Testis (tissue), 5 donors: ENCODE results near the gene INSM2. TPM values are rescaled to one million over a fixed set of nuclear protein-coding genes. Genes with fewer than 3 reads are reported as not detected.

Experiments
- DNase-seq: peaks from one replicate; pipeline ENCODE4 v3.0.0-alpha.2; 2019
- H3K27ac ChIP-seq, 2 donors: fragments of 200-600 bp; sonication (generic); one replicate each; pipeline ENCODE4 v1.5.1; 2019
- H3K27me3 ChIP-seq: fragments of 200-600 bp; sonication (generic); one replicate; pipeline ENCODE4 v1.5.1; 2019
- H3K36me3 ChIP-seq: fragments of 200-600 bp; sonication (generic); one replicate; pipeline ENCODE4 v1.5.1; 2017; ENCODE audit warnings: low read depth; ENCODE audit errors: missing control alignments
- H3K4me1 ChIP-seq: fragments of 200-600 bp; sonication (generic); one replicate; pipeline ENCODE4 v1.5.1; 2019
- H3K4me3 ChIP-seq, 2 donors: fragments of 200-600 bp; sonication (generic); one replicate each; pipeline ENCODE4 v1.5.1; 2017 to 2019
- H3K9me3 ChIP-seq: fragments of 200-600 bp; sonication (generic); one replicate; pipeline ENCODE4 v1.5.1; 2017
- POLR2A ChIP-seq: fragments of 450-650 bp; IDR thresholded peaks from one replicate; pipeline ENCODE4 v1.6.1; 2017; ENCODE audit warnings: antibody characterized with exemption, mild to moderate bottlenecking, moderate library complexity
- WGBS, 2 donors: methylation state at CpG; one replicate each; pipeline ENCODE4 v1.1.5; 2018; 5-methylcytosine and 5-hydroxymethylcytosine counted together
- intact Hi-C: fragments of 100-400 bp; cut with DNase I; formaldehyde crosslinking; loops from one replicate; pipeline ENCODE4 v1.15.1; 2023; ENCODE audit warnings: low total_unique reads
- long read RNA-seq, 2 donors: transcript quantifications; one replicate each; lab custom pipeline, GENCODE V29; 2026
- polyA plus RNA-seq: library from polyadenylated mRNA; stranded (reverse); fragments of 350-450 nt; fragmentation: Illumina TruSeq; extraction: RNeasy Lipid Tissue Mini Kit (QIAGEN cat#74804); gene quantifications from one replicate; pipeline ENCODE4 v1.2.3, GENCODE V29; 2014; ENCODE audit warnings: low read depth, low replicate concordance; ENCODE audit not compliant: insufficient read depth
- total RNA-seq, 2 donors: library from RNA; depleted of rRNA; stranded (reverse); fragments of >200 nt; gene quantifications; one replicate each; pipeline ENCODE4 v1.2.3, GENCODE V29; 2016
- TF ChIP-seq, protein P1 (sequence below), 3 experiments: fragments of 450-650 bp in 2 of 3; fragments of 200-600 bp in 1 of 3; sonication (generic) in 1 of 3; IDR thresholded peaks; one replicate each; pipeline ENCODE4 v1.5.1; 2016 to 2019; ENCODE audit warnings: antibody characterized with exemption in 3 of 3, mild to moderate bottlenecking in 2 of 3, moderate library complexity in 1 of 3

INSM2 gene, protein sequence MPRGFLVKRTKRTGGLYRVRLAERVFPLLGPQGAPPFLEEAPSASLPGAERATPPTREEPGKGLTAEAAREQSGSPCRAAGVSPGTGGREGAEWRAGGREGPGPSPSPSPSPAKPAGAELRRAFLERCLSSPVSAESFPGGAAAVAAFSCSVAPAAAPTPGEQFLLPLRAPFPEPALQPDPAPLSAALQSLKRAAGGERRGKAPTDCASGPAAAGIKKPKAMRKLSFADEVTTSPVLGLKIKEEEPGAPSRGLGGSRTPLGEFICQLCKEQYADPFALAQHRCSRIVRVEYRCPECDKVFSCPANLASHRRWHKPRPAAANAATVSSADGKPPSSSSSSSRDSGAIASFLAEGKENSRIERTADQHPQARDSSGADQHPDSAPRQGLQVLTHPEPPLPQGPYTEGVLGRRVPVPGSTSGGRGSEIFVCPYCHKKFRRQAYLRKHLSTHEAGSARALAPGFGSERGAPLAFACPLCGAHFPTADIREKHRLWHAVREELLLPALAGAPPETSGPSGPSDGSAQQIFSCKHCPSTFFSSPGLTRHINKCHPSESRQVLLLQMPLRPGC
- total RNA-seq (1 to 10 TPM; 2.3 to 2.4 TPM), polyA plus RNA-seq (0.55 TPM)
- long read RNA-seq, donor 1 = 0 reads
- long read RNA-seq, donor 2 = 0 reads

GRCh38 chr14:35533357-35534207 lies at the start of gene INSM2:
TSS of gene INSM2 (plus strand) at chr14:35534164. CDS start at chr14:35534253, 89 bp downstream.
- TF ChIP-seq, protein P1, sequence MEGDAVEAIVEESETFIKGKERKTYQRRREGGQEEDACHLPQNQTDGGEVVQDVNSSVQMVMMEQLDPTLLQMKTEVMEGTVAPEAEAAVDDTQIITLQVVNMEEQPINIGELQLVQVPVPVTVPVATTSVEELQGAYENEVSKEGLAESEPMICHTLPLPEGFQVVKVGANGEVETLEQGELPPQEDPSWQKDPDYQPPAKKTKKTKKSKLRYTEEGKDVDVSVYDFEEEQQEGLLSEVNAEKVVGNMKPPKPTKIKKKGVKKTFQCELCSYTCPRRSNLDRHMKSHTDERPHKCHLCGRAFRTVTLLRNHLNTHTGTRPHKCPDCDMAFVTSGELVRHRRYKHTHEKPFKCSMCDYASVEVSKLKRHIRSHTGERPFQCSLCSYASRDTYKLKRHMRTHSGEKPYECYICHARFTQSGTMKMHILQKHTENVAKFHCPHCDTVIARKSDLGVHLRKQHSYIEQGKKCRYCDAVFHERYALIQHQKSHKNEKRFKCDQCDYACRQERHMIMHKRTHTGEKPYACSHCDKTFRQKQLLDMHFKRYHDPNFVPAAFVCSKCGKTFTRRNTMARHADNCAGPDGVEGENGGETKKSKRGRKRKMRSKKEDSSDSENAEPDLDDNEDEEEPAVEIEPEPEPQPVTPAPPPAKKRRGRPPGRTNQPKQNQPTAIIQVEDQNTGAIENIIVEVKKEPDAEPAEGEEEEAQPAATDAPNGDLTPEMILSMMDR (IDR thresholded peaks at IDR 0.05) = no peak
- 1% methylated on average over 37 to 69 of the region's 100 CpGs for WGBS, 2 donors
- H3K27ac ChIP-seq = peak within 1 kb of the TSS in 1 of 2 donors; percentile 35

GRCh38 chr14:35492569-35493014 lies 41.4 kb upstream of the INSM2 start:
- Histone ChIP-seq H3K4me3 (no peak overlapping the region), H3K4me1 (no peaks in the 10 kb centered on the region), H3K27ac (no peak overlapping the region), H3K9me3 (no peaks in the 10 kb centered on the region), H3K36me3 (no peaks in the 10 kb centered on the region), H3K27me3 (no peaks in the 10 kb centered on the region)
- TF ChIP-seq, protein P1 (IDR thresholded peaks at IDR 0.05) = no peak
- no peak for TF ChIP-seq POLR2A
- intact Hi-C loops = no loop called here
- DNase-seq = no peak

More at GRCh38 chr14:35533357-35534207, at the start of gene INSM2:
- DNase-seq = peak; percentile 86
- Histone ChIP-seq H3K9me3 (no peaks in the 10 kb centered on the region), H3K36me3 (no peaks in the 10 kb centered on the region), H3K4me3 (peak within 1 kb of the TSS; percentile 55 to 64), H3K27me3 (no peaks in the 10 kb centered on the region), H3K4me1 (peaks cover 17% of the 10 kb centered on the region)
- intact Hi-C loops = no loop called here

GRCh38 chr14:35495278-35495677 lies 38.7 kb upstream of the INSM2 start:
- no peaks in the 10 kb centered on the region for H3K36me3 ChIP-seq
- no peaks in the 10 kb centered on the region for H3K27me3 ChIP-seq
- H3K4me3 ChIP-seq = no peak overlapping the region
- DNase-seq = no peak
- no peak for TF ChIP-seq POLR2A
- TF ChIP-seq, protein P1 (IDR thresholded peaks at IDR 0.05) = no peak
- no peaks in the 10 kb centered on the region for H3K9me3 ChIP-seq
- no peak overlapping the region for H3K27ac ChIP-seq
- intact Hi-C loops = no loop called here
- H3K4me1 ChIP-seq = no peaks in the 10 kb centered on the region

DNA sequence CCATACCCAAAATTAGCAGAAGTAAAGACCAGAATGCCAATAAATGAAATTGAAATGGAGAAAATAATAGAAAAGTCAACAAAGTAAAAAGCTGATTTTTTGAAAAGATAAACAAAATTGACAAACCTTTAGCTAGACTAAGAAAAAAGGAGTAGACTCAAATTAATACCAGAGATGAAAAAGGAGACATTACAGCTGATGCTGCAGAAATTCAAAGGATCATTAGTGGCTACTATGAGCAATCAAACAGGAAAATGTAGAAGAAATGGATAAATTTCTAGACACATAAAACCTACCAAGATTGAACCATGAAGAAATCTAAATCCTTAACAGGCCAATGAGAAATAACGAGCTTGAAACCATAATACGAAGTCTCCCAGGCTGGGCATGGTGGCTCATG lies 34.8 kb upstream of the INSM2 start:
- Histone ChIP-seq H3K36me3 (no peaks in the 10 kb centered on the region), H3K27me3 (no peaks in the 10 kb centered on the region), H3K4me3 (no peak overlapping the region), H3K9me3 (no peaks in the 10 kb centered on the region), H3K4me1 (no peaks in the 10 kb centered on the region), H3K27ac (no peak overlapping the region)
- TF ChIP-seq POLR2A = no peak
- TF ChIP-seq, protein P1 (IDR thresholded peaks at IDR 0.05) = no peak
- 87 to 95% methylated on average over 2 of the region's 2 CpGs for WGBS, 2 donors
- DNase-seq = no peak
- intact Hi-C loops = no loop called here
